Right lung (tissue), 5 donors: ENCODE data around the gene LONP2. TPM values are rescaled to one million over a fixed set of nuclear protein-coding genes. Genes with fewer than 3 reads are reported as not detected.
"Not testable (repeated sequence)": the region's sequence is repeated elsewhere in the genome, so short reads cannot be mapped to it uniquely, and the experiment has no call there.

Experiments
- DNase-seq, 2 donors: peaks; one replicate each; pipeline ENCODE4 v3.0.0-alpha.2; 2013
- polyA plus RNA-seq, 5 donors: library from polyadenylated mRNA; unstranded; fragments of 120-200 nt; gene quantifications; one replicate each; pipeline versions ENCODE4 v1.2.1 to v1.2.3, GENCODE V29; 2013; ENCODE audit warnings: inconsistent platforms in 1 of 5, low replicate concordance in 1 of 5; ENCODE audit not compliant: insufficient read length in 5 of 5, insufficient read depth in 1 of 5

Gene LONP2
- polyA plus RNA-seq, 5 donors, result 59.4 to 85.0 (median 71.3) TPM

GRCh38 chr16:48235058-48235555 is 9.0 kb upstream of the LONP2 start:
- DNase-seq, result no peak

- DNase-seq, result no peak
Measured at GRCh38 chr16:48235556-48236136, 8.5 kb upstream of the LONP2 start.

GRCh38 chr16:48236286-48236685 is 7.8 kb upstream of the LONP2 start:
- no peak for DNase-seq

- DNase-seq, result not testable (repeated sequence)
Measured at GRCh38 chr16:48240147-48240546, 4.0 kb upstream of the LONP2 start.

GRCh38 chr16:48244863-48245195 is 729 bp downstream of the LONP2 start:
- no peak for DNase-seq

GRCh38 chr16:48246066-48246465 is 2.0 kb downstream of the LONP2 start:
- DNase-seq, result no peak

GRCh38 chr16:48247311-48247710 is 3.2 kb downstream of the LONP2 start, which contains the start of gene ABCC11:
Gene ABCC11 (minus strand): TSS chr16:48247539. CDS start chr16:48231921, 15,618 bp downstream.
- no peak for DNase-seq

- no peak for DNase-seq
Measured at GRCh38 chr16:48250520-48251278, 6.6 kb downstream of the LONP2 start.

GRCh38 chr16:48252013-48252412 is 7.9 kb downstream of the LONP2 start:
- DNase-seq, result no peak

- DNase-seq, result no peak
Measured at GRCh38 chr16:48256579-48257177, 12.6 kb downstream of the LONP2 start.

- DNase-seq, result no peak
Measured at GRCh38 chr16:48261569-48261968, 17.5 kb downstream of the LONP2 start.

- DNase-seq, result no peak
Measured at GRCh38 chr16:48262631-48263030, 18.5 kb downstream of the LONP2 start.

- no peak for DNase-seq
Measured at GRCh38 chr16:48269011-48269410, 24.9 kb downstream of the LONP2 start.

- no peak for DNase-seq
Measured at GRCh38 chr16:48271728-48272127, 27.6 kb downstream of the LONP2 start.

GRCh38 chr16:48272837-48273421 is 28.8 kb downstream of the LONP2 start:
- DNase-seq, result no peak

- no peak for DNase-seq
Measured at GRCh38 chr16:48274476-48274875, 30.4 kb downstream of the LONP2 start.

GRCh38 chr16:48276102-48276501 is 32.0 kb downstream of the LONP2 start:
- no peak for DNase-seq

- DNase-seq, result no peak
Measured at GRCh38 chr16:48277158-48277557, 33.1 kb downstream of the LONP2 start.

GRCh38 chr16:48279199-48279598 is 35.1 kb downstream of the LONP2 start:
- no peak for DNase-seq

- no peak for DNase-seq
Measured at GRCh38 chr16:48280546-48280945, 36.4 kb downstream of the LONP2 start.

GRCh38 chr16:48282636-48283263 is 38.6 kb downstream of the LONP2 start:
- no peak for DNase-seq

GRCh38 chr16:48284772-48285409 is 40.8 kb downstream of the LONP2 start:
- DNase-seq, result no peak
